ENCODE data around the gene AGAP1.

The AGAP1 gene

DNA sequence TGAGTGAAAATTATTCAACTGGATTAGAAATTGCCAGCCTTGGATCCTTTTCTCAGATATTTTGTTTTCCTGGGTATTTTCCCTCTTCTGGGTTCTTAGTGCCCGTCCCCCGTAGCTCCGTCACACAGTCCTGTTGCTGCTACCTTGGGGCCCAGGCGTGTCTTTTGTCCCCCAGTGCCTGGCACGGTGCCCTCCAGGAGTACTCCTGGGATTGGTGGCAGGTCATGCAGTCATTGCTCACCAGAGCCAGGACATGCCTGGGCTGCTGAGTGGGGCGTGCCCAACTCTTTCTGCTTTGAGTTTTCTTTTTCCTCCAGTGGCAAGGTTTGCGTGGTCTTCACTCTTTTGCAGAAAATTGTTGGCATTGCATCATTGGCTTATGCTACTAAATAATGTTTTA lies 275.2 kb downstream of the AGAP1 start:
- Mint-ChIP-seq H3K9me3 (no peaks in the 10 kb centered on the region), H3K4me3 (no peak overlapping the region), H3K27ac (no peak overlapping the region), H3K4me1 (no peaks in the 10 kb centered on the region), H3K27me3 (no peaks in the 10 kb centered on the region)
- ATAC-seq, result no peak
- no peak for DNase-seq

DNA sequence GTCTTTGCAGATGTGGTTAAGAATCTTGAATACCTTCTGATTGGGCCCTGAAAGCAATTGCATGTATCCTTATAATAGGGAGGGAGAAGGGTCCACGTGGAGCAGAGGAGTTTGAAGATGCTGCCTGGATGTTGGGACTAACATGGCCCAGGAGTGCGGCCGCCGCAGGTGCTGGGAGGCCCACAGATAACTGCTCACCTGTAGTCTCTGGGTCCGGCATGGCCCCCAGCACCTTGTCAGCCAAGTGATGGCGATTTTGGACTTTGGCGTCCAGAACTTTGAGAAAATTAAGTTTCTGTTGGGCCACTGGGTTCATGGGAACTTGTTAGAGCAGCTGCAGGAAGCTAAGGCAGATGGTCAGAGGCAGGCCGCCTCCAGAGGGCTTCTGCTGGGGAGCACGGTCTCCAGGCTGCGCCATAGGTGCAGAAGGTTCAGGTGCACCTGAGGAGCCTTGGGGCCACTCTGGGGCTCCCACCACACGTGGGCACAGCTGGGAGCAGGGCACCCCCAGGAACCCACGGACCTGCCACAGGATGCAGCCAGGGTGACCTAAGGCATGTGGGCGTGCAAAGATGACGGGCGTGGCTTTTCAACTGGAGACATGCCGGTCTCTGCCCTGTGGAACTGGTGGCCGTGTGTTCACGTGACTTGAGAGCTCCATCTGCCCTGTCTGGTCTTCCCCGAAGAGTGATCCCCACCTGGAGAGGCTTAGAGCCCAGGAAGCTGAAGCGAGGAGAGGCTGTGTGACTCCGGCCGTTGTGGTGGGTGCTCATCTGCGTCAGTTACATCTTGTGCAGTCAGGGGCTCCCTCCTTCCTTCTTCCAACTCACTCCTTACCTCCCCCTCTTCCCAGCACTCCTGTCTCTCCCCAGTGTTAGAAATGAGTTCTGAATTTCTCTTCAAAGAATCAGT lies 277.3 kb downstream of the AGAP1 start:
- H3K27me3 Mint-ChIP-seq, result no peaks in the 10 kb centered on the region
- H3K9me3 Mint-ChIP-seq, result no peaks in the 10 kb centered on the region
- H3K4me1 Mint-ChIP-seq, result no peaks in the 10 kb centered on the region
- ATAC-seq, result no peak
- DNase-seq, result no peak
- H3K27ac Mint-ChIP-seq, result no peak overlapping the region
- H3K4me3 Mint-ChIP-seq, result no peak overlapping the region

DNA sequence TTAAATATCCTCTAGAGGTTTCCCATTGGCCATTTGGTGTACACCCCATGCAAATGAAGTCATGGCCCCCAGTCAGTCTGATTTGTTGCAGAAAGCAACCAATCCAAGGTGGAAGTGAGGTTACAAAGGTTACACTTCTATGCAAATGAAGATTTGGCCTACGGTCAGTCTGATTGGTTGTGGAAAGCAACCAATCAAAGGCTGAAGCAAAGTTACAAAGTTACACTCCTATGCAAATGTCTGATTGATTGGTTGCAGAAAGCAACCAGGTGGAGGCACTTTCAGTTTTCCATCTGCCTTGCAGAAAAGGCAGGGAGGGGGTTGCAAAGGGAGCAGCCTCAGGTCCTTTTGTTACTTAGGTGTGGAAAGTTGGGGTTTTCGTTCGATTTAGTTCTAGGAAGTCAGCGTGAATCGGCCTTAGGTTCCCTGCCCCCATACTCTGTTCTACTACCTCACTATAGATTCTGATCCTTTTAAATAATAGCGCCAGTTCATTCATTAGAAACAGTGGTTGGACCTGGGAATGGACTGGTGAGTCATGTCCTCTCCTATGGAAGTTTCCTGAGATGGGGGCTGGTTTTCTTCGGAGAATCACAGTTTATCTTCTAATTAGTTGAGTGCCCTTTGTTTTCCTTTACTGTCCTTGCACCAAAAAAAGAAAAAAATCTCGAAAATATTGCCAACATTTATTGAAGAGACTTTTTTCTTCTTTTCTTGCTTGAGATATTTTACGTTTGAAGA lies 279.5 kb downstream of the AGAP1 start:
- no peak for ATAC-seq

DNA sequence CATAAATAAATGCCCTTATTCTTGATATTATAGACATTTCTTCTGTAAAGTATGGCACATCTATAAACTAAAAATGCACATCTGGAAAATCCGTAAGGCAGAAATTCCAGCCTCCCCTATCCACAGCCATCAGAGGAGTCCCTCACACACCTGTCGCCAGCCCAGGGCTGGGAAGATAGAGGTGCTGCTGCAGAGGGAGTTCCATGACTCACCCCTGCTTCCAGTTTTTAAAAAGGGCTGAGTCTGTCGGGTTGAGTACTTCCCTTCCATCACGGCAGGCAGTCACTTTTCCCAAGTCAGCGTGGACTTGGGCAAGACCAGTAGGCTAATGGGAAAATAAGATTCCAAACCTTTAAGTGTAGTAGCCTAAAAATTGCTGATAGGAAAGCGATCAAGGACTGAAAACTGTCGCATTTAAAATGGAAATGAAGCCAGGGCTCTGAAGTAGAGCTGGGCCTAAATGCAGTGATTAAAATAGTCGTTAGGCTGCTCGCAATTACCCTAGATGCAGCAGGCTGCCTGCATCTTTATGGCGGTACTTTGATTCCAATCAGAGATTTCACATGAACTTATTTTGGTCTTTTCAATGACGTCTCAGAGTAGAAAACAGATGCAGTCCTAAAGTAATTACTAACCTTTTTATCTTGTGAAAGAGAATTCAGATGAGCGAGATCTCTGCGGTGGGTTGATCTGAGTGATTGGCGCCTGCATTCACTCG lies 280.5 kb downstream of the AGAP1 start:
- ATAC-seq, result no peak
- Mint-ChIP-seq H3K27ac (no peak overlapping the region), H3K4me1 (no peaks in the 10 kb centered on the region), H3K9me3 (no peaks in the 10 kb centered on the region), H3K27me3 (peaks cover 19% of the 10 kb centered on the region), H3K4me3 (no peak overlapping the region)
- DNase-seq, result no peak

More for the DNA sequence above, 279.5 kb downstream of the AGAP1 start:
- DNase-seq, result no peak
- H3K27ac Mint-ChIP-seq, result no peak overlapping the region
- no peaks in the 10 kb centered on the region for H3K4me1 Mint-ChIP-seq
- no peak overlapping the region for H3K4me3 Mint-ChIP-seq
- H3K27me3 Mint-ChIP-seq, result peaks cover 10% of the 10 kb centered on the region
- H3K9me3 Mint-ChIP-seq, result no peaks in the 10 kb centered on the region

DNA sequence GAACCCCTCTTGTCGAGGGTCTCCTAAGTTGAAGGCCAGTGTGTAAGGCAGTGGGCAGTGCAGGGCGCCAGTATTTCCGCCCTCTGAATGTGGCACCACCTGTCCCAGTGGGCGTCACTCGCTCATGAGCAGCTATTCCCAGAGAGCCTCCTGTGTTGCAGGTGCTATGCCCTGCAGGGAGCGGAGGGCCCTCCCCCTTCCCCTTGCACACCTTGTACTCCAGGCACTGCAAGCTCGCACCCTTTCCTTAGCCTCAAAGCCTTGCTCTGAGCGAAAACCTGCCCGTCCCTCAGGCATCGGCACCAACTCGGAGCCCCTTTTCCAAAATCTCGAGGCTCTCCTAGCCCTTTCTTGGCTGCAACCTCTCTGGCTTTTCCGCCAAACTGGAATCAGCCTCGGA lies 282.7 kb downstream of the AGAP1 start:
- peak overlapping the region in 1 of 2 donors; percentile 54 for H3K27ac Mint-ChIP-seq
- ATAC-seq, result no peak
- no peaks in the 10 kb centered on the region for H3K4me1 Mint-ChIP-seq
- DNase-seq, result no peak
- H3K4me3 Mint-ChIP-seq, result no peak overlapping the region
- no peaks in the 10 kb centered on the region for H3K9me3 Mint-ChIP-seq
- peaks cover 30% of the 10 kb centered on the region for H3K27me3 Mint-ChIP-seq

DNA sequence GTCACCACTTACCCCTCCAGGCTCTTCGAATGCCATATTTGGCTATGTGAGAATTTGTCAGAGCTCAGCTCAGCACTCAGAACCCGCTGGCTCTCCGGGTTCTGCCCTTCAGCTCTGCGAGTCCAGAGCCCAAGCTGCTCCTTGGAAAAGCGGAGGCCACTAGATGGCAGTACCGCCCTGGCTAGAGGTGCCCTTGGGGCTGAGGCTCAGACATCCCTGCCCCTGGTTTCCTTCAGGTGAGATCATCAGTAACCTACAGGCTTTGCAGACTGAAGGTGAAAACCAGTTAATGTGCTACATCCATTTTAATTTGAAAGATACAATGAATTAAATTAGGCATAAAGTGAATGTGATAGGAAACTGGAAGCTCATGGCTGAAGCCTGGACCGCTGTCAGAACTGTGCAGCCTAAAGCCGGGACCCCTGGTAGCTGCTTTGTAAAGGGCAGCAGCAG lies 285.6 kb downstream of the AGAP1 start:
- DNase-seq (peak; percentile 52 to 67), ATAC-seq (peak; percentile 90)
- Mint-ChIP-seq H3K9me3 (no peaks in the 10 kb centered on the region), H3K27me3 (peaks cover 45% of the 10 kb centered on the region), H3K4me3 (no peak overlapping the region), H3K4me1 (no peaks in the 10 kb centered on the region), H3K27ac (no peak overlapping the region)

DNA sequence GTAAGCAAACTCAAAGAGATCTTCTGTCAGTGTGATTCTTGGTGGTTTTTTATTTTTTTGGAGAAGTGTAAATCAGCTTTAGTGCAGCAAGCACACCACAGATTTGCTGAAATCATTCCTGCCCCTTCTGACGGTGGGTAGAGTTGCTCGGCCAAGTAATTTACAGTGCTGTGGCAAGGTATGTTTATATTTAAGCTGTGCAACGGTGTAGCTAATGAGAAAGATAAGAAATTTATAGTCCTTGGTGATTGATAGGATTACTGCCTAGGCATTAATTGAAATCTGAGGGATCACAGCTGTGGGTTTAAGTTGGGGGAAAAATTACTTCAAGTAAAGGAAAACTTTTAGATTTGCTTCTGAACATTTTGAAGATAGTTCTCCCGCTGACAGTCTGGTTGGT lies 286.6 kb downstream of the AGAP1 start:
- ATAC-seq, result no peak
- Mint-ChIP-seq H3K27ac (no peak overlapping the region), H3K9me3 (no peaks in the 10 kb centered on the region), H3K4me3 (no peak overlapping the region), H3K4me1 (no peaks in the 10 kb centered on the region), H3K27me3 (peaks cover 47% of the 10 kb centered on the region)
- no peak for DNase-seq

DNA sequence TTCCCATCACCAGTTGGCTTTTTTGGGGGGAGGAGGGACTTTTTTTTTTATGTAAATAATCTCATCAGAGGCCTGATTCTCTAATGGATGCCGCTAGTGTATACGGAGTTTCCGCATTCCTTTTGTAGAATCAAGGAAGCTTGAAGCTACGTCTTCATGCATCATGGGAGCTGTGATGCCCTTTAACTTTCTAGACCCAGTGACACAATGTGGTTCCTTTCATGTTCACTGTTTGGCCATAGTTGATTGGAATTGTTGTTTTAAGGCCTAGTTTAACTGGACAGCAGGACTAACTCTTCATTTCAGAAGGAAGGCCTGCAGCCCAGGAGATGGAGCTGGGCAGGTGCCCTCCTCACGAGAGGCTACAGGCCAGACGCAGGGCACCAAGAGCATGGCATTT lies 287.9 kb downstream of the AGAP1 start:
- Mint-ChIP-seq H3K27me3 (peaks cover 55% of the 10 kb centered on the region), H3K4me1 (peaks cover under 1% of the 10 kb centered on the region), H3K4me3 (no peak overlapping the region), H3K9me3 (no peaks in the 10 kb centered on the region), H3K27ac (no peak overlapping the region)
- no peak for DNase-seq
- no peak for ATAC-seq

DNA sequence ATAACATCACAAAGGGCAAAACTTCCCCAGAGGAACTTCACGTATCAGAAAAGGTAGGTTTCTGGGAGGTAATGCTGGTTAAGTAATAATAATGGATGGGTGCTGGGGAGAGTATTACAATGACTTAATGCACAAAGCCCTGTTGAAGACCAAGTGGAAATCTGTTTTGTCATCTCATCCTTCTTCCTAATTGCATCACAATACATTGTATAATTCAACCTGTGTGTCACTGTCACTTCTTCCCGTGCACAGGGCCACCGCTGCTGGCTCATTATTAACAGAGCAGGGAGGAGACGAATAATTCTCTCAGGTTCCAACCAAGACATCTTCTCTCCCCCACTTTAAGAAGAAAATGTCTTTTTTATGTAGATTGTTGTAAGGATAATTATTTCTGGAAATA lies 290.9 kb downstream of the AGAP1 start:
- ATAC-seq (no peak), DNase-seq (no peak)
- H3K27ac Mint-ChIP-seq, result no peak overlapping the region
- peaks cover 52% of the 10 kb centered on the region for H3K27me3 Mint-ChIP-seq
- H3K4me3 Mint-ChIP-seq, result no peak overlapping the region
- peaks cover 7% of the 10 kb centered on the region for H3K4me1 Mint-ChIP-seq
- peaks cover 0 to 5% of the 10 kb centered on the region in 2 donors for H3K9me3 Mint-ChIP-seq

DNA sequence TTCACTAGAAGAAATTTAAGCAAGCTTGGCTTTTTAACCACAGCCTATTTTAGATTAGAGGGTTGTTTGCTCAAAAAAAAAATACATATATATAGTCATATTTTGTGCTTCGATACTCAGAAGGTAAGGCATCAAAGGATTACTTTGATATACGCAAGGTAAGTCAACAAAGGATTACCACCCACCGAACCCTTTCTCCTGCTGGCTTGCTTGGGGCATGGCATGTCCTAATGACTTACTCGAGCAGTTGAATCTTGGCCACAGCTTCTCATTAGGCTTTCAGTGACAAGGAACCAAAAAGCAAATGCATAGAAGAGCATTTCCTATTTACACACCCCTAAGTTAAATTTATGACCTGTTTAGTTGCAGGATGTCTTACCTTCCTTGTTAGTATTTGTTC lies 295.7 kb downstream of the AGAP1 start:
- DNase-seq (no peak), ATAC-seq (no peak)
- H3K4me3 Mint-ChIP-seq, result no peak overlapping the region
- H3K27me3 Mint-ChIP-seq, result peaks cover 61% of the 10 kb centered on the region
- H3K4me1 Mint-ChIP-seq, result peaks cover 7% of the 10 kb centered on the region
- H3K9me3 Mint-ChIP-seq, result peaks cover 0 to 5% of the 10 kb centered on the region in 2 donors
- no peak overlapping the region for H3K27ac Mint-ChIP-seq

DNA sequence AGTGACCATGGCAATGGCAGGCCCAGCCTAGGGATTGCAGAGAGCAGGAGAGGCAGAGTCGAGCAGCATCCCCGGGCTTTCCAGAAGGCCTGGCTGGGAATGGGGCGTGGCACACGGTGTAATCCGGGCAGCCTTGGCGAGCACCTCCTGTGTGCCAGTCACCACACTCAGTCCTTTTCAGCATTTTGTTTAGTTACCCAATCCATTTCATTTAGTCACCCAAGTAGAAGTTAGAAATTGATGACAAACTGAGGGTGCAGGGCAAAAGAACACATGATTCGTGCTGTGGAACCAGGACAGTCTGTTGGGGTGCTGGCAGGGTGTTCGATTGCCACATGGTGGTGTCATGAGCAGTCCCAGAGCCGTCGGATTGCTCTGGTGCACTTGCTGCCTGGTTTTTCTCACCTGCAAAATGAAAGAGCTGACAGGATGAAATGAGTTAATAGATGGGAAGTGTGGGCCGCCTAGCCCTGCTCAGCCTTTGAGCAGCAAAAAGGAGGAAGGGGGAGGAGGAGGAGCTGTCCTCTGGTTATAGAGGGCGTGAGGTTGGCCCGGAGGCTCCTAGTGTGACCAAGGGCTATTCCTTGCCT lies 299.4 kb downstream of the AGAP1 start:
- no peak overlapping the region for H3K27ac Mint-ChIP-seq
- DNase-seq, result no peak

DNA sequence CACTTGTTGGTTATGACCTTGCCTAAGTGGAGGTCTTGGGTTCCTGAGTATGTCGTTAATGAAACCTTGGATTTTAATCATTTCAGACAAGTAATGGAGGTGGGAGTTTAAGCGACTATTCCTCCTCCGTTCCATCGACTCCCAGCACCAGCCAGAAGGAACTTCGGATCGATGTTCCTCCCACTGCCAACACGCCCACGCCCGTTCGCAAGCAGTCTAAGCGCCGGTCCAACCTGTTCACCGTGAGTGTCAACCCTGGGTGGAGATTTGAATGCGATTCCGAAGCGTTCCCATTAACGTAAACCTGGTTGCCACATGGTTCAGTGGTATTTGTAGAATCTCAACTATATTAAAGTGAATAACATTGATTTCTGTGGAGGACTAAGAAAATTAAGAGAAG lies 305.4 kb downstream of the AGAP1 start:
- DNase-seq, result no peak

More for the DNA sequence above, 299.4 kb downstream of the AGAP1 start:
- Mint-ChIP-seq H3K4me3 (no peak overlapping the region), H3K4me1 (no peaks in the 10 kb centered on the region), H3K27me3 (peaks cover 48% of the 10 kb centered on the region), H3K9me3 (no peaks in the 10 kb centered on the region)
- no peak for ATAC-seq

DNA sequence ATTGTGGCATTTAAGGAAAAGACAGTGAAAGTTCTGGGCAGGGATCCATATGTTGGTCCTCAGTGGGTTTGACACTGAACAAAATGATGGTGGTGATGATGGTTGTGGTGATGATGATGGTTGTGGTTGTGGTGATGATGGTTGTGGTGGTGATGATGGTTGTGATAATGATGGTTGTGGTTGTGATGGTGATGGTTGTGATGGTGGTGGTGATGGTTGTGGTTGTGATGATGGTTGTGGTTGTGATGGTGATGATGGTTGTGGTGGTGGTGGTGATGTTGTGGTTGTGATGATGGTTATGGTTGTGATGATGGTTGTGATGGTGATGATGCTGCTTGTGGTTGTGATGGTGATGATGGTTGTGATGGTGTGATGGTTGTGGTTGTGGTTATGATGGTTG lies 308.7 kb downstream of the AGAP1 start:
- DNase-seq, result no peak
- no peaks in the 10 kb centered on the region for H3K4me1 Mint-ChIP-seq
- no peaks in the 10 kb centered on the region for H3K9me3 Mint-ChIP-seq
- ATAC-seq, result no peak
- peaks cover 2% of the 10 kb centered on the region for H3K27me3 Mint-ChIP-seq
- no peak overlapping the region for H3K4me3 Mint-ChIP-seq
- H3K27ac Mint-ChIP-seq, result no peak overlapping the region

More for the DNA sequence above, 305.4 kb downstream of the AGAP1 start:
- peaks cover 8% of the 10 kb centered on the region for H3K27me3 Mint-ChIP-seq
- no peak overlapping the region for H3K27ac Mint-ChIP-seq
- ATAC-seq, result no peak
- no peak overlapping the region for H3K4me3 Mint-ChIP-seq
- H3K9me3 Mint-ChIP-seq, result no peaks in the 10 kb centered on the region
- H3K4me1 Mint-ChIP-seq, result no peaks in the 10 kb centered on the region

DNA sequence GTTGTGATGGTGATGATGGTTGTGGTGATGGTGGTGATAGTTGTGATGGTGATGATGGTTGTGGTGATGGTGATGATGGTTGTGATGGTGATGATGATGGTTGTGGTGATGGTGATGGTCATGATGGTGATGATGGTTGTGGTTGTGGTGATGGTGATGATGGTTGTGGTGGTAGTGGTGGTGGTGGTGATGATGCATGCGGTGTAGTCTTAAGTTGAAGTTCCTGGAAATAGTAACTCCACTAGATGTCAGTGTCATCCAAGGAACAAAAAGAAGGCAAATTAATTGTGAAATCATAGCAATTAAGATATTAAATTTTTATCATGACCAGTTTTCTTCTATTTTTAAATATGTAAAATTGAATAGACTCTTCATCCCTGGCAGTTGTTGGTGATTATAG lies 309.2 kb downstream of the AGAP1 start:
- Mint-ChIP-seq H3K4me1 (no peaks in the 10 kb centered on the region), H3K4me3 (no peak overlapping the region), H3K27ac (no peak overlapping the region), H3K27me3 (no peaks in the 10 kb centered on the region), H3K9me3 (no peaks in the 10 kb centered on the region)
- no peak for ATAC-seq
- DNase-seq, result no peak

DNA sequence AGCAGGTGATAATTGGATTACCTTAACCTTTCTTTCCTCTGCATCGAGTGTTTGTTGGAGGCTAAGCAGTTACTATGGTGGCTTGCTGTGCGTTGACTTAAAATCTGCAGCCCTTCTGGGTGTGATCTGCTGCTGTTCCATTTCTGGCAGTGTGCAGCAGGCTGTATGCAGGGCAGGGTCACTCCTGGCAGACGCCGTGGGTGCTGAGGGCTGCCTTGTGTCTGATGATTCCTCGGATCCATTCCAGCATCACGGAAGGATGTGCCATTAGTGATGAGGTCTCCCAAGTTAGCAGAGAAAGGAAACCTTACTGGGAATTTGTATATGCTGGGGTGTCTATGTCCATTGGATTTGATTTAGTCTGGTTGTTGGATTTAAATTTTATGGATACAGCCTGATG lies 310.8 kb downstream of the AGAP1 start:
- Mint-ChIP-seq H3K27me3 (no peaks in the 10 kb centered on the region), H3K9me3 (no peaks in the 10 kb centered on the region), H3K27ac (no peak overlapping the region), H3K4me1 (no peaks in the 10 kb centered on the region), H3K4me3 (no peak overlapping the region)
- ATAC-seq, result no peak
- no peak for DNase-seq
